ENCODE results near the gene RASA3. TPM values are rescaled to one million over a fixed set of nuclear protein-coding genes. Genes with fewer than 3 reads are reported as not detected.

The RASA3 gene
- total RNA-seq, 1 experiment from 2014 or later, result 10.0 TPM

- no peak for DNase-seq
- H3K79me2 ChIP-seq (ENCODE audit: low read depth), result no peaks in the 10 kb centered on the region
- H3K9me3 ChIP-seq (ENCODE audit: insufficient read depth, low read depth), result no peaks in the 10 kb centered on the region
- H3K4me1 ChIP-seq (replicated peaks; ENCODE audit: insufficient read depth), result peaks cover 15% of the 10 kb centered on the region
- TF ChIP-seq CTCF (conservative IDR thresholded peaks at IDR 0.05), result no peak
- TF ChIP-seq EZH2 (IDR thresholded peaks at IDR 0.05; ENCODE audit: low read depth), result no peak
- H3F3A ChIP-seq (ENCODE audit: insufficient read depth, low read depth), result peaks cover 15% of the 10 kb centered on the region; the same call in 1 of the 2 replicates
- ChIA-PET POLR2A (ENCODE audit: unreplicated experiment) (no interaction called here), CTCF (no interaction called here)
- H3K36me3 ChIP-seq (ENCODE audit: low read depth), result no peaks in the 10 kb centered on the region
- no peak overlapping the region for H3K27ac ChIP-seq
- H2AFZ ChIP-seq, result no peak overlapping the region
- intact Hi-C loops (cut with micrococcal nuclease; ENCODE audit: unreplicated experiment), result no loop called here
- no TSS peak for BruUV-seq (replicated peaks)
- no peak overlapping the region for H3K4me3 ChIP-seq
- no peaks in the 10 kb centered on the region for H3K9me2 ChIP-seq (ENCODE audit: insufficient read depth)
- no peaks in the 10 kb centered on the region for H4K20me1 ChIP-seq (ENCODE audit: insufficient read depth)
- no peak overlapping the region for H3K4me2 ChIP-seq
- H3K27me3 ChIP-seq (ENCODE audit: insufficient read depth, low read depth), result no peaks in the 10 kb centered on the region
Measured at GRCh38 chr13:114082849-114083645, 49.4 kb downstream of the RASA3 start.

- TF ChIP-seq CTCF (conservative IDR thresholded peaks at IDR 0.05) (no peak), EZH2 (IDR thresholded peaks at IDR 0.05; ENCODE audit: low read depth) (no peak)
- H3K36me3 ChIP-seq (ENCODE audit: low read depth), result no peaks in the 10 kb centered on the region
- intact Hi-C loops (cut with micrococcal nuclease; ENCODE audit: unreplicated experiment), result no loop called here
- H2AFZ ChIP-seq, result no peak overlapping the region
- H3K4me2 ChIP-seq, result no peak overlapping the region
- no peak overlapping the region for H3K27ac ChIP-seq
- H3K9me2 ChIP-seq (ENCODE audit: insufficient read depth), result no peaks in the 10 kb centered on the region
- ChIA-PET POLR2A (ENCODE audit: unreplicated experiment) (no interaction called here), CTCF (no interaction called here)
- no peaks in the 10 kb centered on the region for H3K79me2 ChIP-seq (ENCODE audit: low read depth)
- no peak overlapping the region for H3K4me3 ChIP-seq
- BruUV-seq (replicated peaks), result no TSS peak
- H3K27me3 ChIP-seq (ENCODE audit: insufficient read depth, low read depth), result no peaks in the 10 kb centered on the region
- H3K4me1 ChIP-seq (replicated peaks; ENCODE audit: insufficient read depth), result peaks cover 20% of the 10 kb centered on the region
- DNase-seq, result no peak
- H4K20me1 ChIP-seq (ENCODE audit: insufficient read depth), result no peaks in the 10 kb centered on the region
- H3K9me3 ChIP-seq (ENCODE audit: insufficient read depth, low read depth), result no peaks in the 10 kb centered on the region
- peaks cover 20% of the 10 kb centered on the region; the same call in 1 of the 2 replicates for H3F3A ChIP-seq (ENCODE audit: insufficient read depth, low read depth)
Measured at GRCh38 chr13:114081761-114082681, 50.4 kb downstream of the RASA3 start.

GRCh38 chr13:114080739-114081561 is 51.5 kb downstream of the RASA3 start:
- Histone ChIP-seq H3K36me3 (ENCODE audit: low read depth) (no peaks in the 10 kb centered on the region), H3K9me3 (ENCODE audit: insufficient read depth, low read depth) (no peaks in the 10 kb centered on the region), H4K20me1 (ENCODE audit: insufficient read depth) (no peaks in the 10 kb centered on the region), H2AFZ (no peak overlapping the region), H3F3A (ENCODE audit: insufficient read depth, low read depth) (peaks cover 20% of the 10 kb centered on the region; the same call in 1 of the 2 replicates), H3K79me2 (ENCODE audit: low read depth) (no peaks in the 10 kb centered on the region), H3K4me2 (no peak overlapping the region), H3K4me3 (no peak overlapping the region), H3K4me1 (replicated peaks; ENCODE audit: insufficient read depth) (peaks cover 20% of the 10 kb centered on the region), H3K9me2 (ENCODE audit: insufficient read depth) (no peaks in the 10 kb centered on the region), H3K27ac (no peak overlapping the region), H3K27me3 (ENCODE audit: insufficient read depth, low read depth) (no peaks in the 10 kb centered on the region)
- CTCF ChIA-PET, result no interaction called here
- POLR2A ChIA-PET (ENCODE audit: unreplicated experiment), result no interaction called here
- no TSS peak for BruUV-seq (replicated peaks)
- TF ChIP-seq EZH2 (IDR thresholded peaks at IDR 0.05; ENCODE audit: low read depth) (no peak), CTCF (conservative IDR thresholded peaks at IDR 0.05) (no peak)
- intact Hi-C loops (cut with micrococcal nuclease; ENCODE audit: unreplicated experiment), result no loop called here
- no peak for DNase-seq
